ENCODE data around the gene ZBTB21. TPM values are rescaled to one million over a fixed set of nuclear protein-coding genes. Genes with fewer than 3 reads are reported as not detected.

ZBTB21 gene
- total RNA-seq, 4 donors from 2014 or later, result 5.2 to 19.5 (median 9.7) TPM

GRCh38 chr21:41958886-41959563, 51.1 kb downstream of the ZBTB21 start:
- no peak for DNase-seq
- no peak for TF ChIP-seq POLR2A (IDR thresholded peaks at IDR 0.05)
- TF ChIP-seq CTCF (IDR thresholded peaks at IDR 0.05), result no peak
- in situ Hi-C loops (cut with MboI; ENCODE audit: low pct_ligation_motif_present in 1 of 4, low pct_unique_long_range_greater_than_20kb in 1 of 4, low sequenced_read_pairs in 3 of 4), result no loop called here
- peaks cover 5% of the 10 kb centered on the region for H3K27me3 ChIP-seq
- H3K9me3 ChIP-seq, result no peaks in the 10 kb centered on the region
- WGBS, 2 donors (ENCODE audit: low coverage in 1 of 2), result 60 to 87% methylated on average over 1 to 11 of the region's 16 CpGs
- H3K4me1 ChIP-seq, result peaks cover 0 to 17% (median 8%) of the 10 kb centered on the region in 4 donors
- H3K4me3 ChIP-seq, result no peak overlapping the region
- H3K27ac ChIP-seq, result peak overlapping the region in 1 of 4 donors; percentile 72
- intact Hi-C loops (cut with DNase I; ENCODE audit: low total_unique reads), result loop anchor here (10.0 kb wide), 1 partner anchor 46 kb away; no protein-coding TSS in a partner anchor
- no peaks in the 10 kb centered on the region for H3K36me3 ChIP-seq

- Histone ChIP-seq H3K27ac (peak overlapping the region; percentile 46 to 72 (median 58)), H3K4me3 (no peak overlapping the region), H3K9me3 (no peaks in the 10 kb centered on the region), H3K4me1 (peaks cover 0 to 17% (median 9%) of the 10 kb centered on the region in 4 donors), H3K36me3 (no peaks in the 10 kb centered on the region), H3K27me3 (peaks cover 5% of the 10 kb centered on the region)
- intact Hi-C loops (cut with DNase I; ENCODE audit: low total_unique reads), result loop anchor here (10.0 kb wide), 1 partner anchor 47 kb away; no protein-coding TSS in a partner anchor
- in situ Hi-C loops (cut with MboI; ENCODE audit: low pct_ligation_motif_present in 1 of 4, low pct_unique_long_range_greater_than_20kb in 1 of 4, low sequenced_read_pairs in 3 of 4), result no loop called here
- TF ChIP-seq POLR2A (IDR thresholded peaks at IDR 0.05), result no peak
- TF ChIP-seq POLR2AphosphoS5 (IDR thresholded peaks at IDR 0.05), result peak in 2 of 3 donors; percentile 25 to 52
- peak in 4 of 5 experiments; percentile 20 to 27 (median 23) for TF ChIP-seq CTCF (IDR thresholded peaks at IDR 0.05)
- no peak for TF ChIP-seq EP300 (IDR thresholded peaks at IDR 0.05; ENCODE audit: low read depth)
- WGBS, 2 donors (ENCODE audit: low coverage in 1 of 2), result 50% methylated on average over 24 of the region's 24 CpGs; no CpG with 5 or more reads in 1 of the 2 donors
- DNase-seq, result peak; percentile 61
These were observed 52.0 kb downstream of the ZBTB21 start for GRCh38 chr21:41957991-41958766.

GRCh38 chr21:41956926-41957729, 53.0 kb downstream of the ZBTB21 start:
- 65 to 75% methylated on average over 3 to 9 of the region's 9 CpGs for WGBS, 2 donors (ENCODE audit: low coverage in 1 of 2)
- in situ Hi-C loops (cut with MboI; ENCODE audit: low pct_ligation_motif_present in 1 of 4, low pct_unique_long_range_greater_than_20kb in 1 of 4, low sequenced_read_pairs in 3 of 4), result no loop called here
- DNase-seq, result no peak
- Histone ChIP-seq H3K4me3 (no peak overlapping the region), H3K36me3 (no peaks in the 10 kb centered on the region), H3K4me1 (peaks cover 0 to 25% (median 17%) of the 10 kb centered on the region in 4 donors), H3K27ac (peak overlapping the region; percentile 46 to 72 (median 58)), H3K27me3 (no peaks in the 10 kb centered on the region), H3K9me3 (no peaks in the 10 kb centered on the region)
- intact Hi-C loops (cut with DNase I; ENCODE audit: low total_unique reads), result loop anchor here (10.0 kb wide), 1 partner anchor 48 kb away; no protein-coding TSS in a partner anchor
- TF ChIP-seq POLR2AphosphoS5 (IDR thresholded peaks at IDR 0.05) (no peak), CTCF (IDR thresholded peaks at IDR 0.05) (no peak), EP300 (IDR thresholded peaks at IDR 0.05; ENCODE audit: low read depth) (no peak), POLR2A (IDR thresholded peaks at IDR 0.05) (no peak)

Data from transverse colon (tissue), 4 donors.